Stimulated activated CD4-positive, alpha-beta T cell treated with anti-CD3 and anti-CD28 coated beads, TNF-alpha, amount 100 ng/mL, for 24 hours (primary cell): ENCODE data around the gene PPP1R18.

Experiments used
- DNase-seq, 3 experiments: peaks; one replicate each; pipeline ENCODE4 v3.0.0-alpha.2; 2020; ENCODE audit warnings: low read depth in 3 of 3

Gene PPP1R18

GRCh38 chr6:30689022-30689865 lies 2.8 kb upstream of the PPP1R18 start:
- DNase-seq = no peak

- no peak for DNase-seq
Observed at GRCh38 chr6:30688569-30688968, 2.1 kb upstream of the PPP1R18 start.

- DNase-seq = no peak
Observed at GRCh38 chr6:30687659-30688431, 1.4 kb upstream of the PPP1R18 start.

- DNase-seq = peak in 2 of 3 experiments; percentile 75 to 95
Observed at GRCh38 chr6:30686908-30687658, 638 bp upstream of the PPP1R18 start.

- DNase-seq = no peak
Observed at GRCh38 chr6:30685157-30686008, 1.1 kb downstream of the PPP1R18 start.

GRCh38 chr6:30684386-30685156 lies 1.9 kb downstream of the PPP1R18 start:
- peak in 1 of 3 experiments; percentile 61 for DNase-seq

GRCh38 chr6:30683980-30684338 lies 2.5 kb downstream of the PPP1R18 start:
- no peak for DNase-seq

- no peak for DNase-seq
Observed at GRCh38 chr6:30683183-30683979, 3.1 kb downstream of the PPP1R18 start.

- DNase-seq = peak; percentile 67 to 85 (median 74)
Observed at GRCh38 chr6:30682143-30683117, 4.0 kb downstream of the PPP1R18 start.

- DNase-seq = no peak
Observed at GRCh38 chr6:30681766-30682142, 4.7 kb downstream of the PPP1R18 start.

GRCh38 chr6:30679765-30680535 lies 6.5 kb downstream of the PPP1R18 start:
- DNase-seq = no peak

- peak; percentile 80 to 90 (median 86) for DNase-seq
Observed at GRCh38 chr6:30678964-30679726, 7.3 kb downstream of the PPP1R18 start.

GRCh38 chr6:30676660-30677285 lies 9.7 kb downstream of the PPP1R18 start:
- no peak for DNase-seq

GRCh38 chr6:30672445-30673253 lies 13.8 kb downstream of the PPP1R18 start, which contains the start of gene DHX16:
TSS of gene DHX16 (minus strand) at chr6:30673006. CDS start at chr6:30672841, 165 bp downstream.
- DNase-seq = peak; percentile 78 to 90 (median 88)

- no peak for DNase-seq
Observed at GRCh38 chr6:30670760-30671527, 15.5 kb downstream of the PPP1R18 start.
